DOHH2 (cell line): Measurements from ENCODE around the gene MYEF2.

Experiments
- EZH2phosphoT487 ChIP-seq: fragments of 200-600 bp; sonication (generic); IDR thresholded peaks from 2 replicates; pipeline ENCODE4 v1.6.1; 2017; ENCODE audit warnings: borderline replicate concordance, mild to moderate bottlenecking, antibody characterized with exemption, low read length, moderate library complexity, mixed read lengths
- TF ChIP-seq, protein P1 (sequence below): fragments of 200-600 bp; sonication (generic); IDR thresholded peaks from one replicate; pipeline ENCODE4 v1.5.1; 2014; ENCODE audit warnings: antibody characterized with exemption, mild to moderate bottlenecking, low read depth, low read length; ENCODE audit not compliant: poor library complexity, severe bottlenecking

DNA sequence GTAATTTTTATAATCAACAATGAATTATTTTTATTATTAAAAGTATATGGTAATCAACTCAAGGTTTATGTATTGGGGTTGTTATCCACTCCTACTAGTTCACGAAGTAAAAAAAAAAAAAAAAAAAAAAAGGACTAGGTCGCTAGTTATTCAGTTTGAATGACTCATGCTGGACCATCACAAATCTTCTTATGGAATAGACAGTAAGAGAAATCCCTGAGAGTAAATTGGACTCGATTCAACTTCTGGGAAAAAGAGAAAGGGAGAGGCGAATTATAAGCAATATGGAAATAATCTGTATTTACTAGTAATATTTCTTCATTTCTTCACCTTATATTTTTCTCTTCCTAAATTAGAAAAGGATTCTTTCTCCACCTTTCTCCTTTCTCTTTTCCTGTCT is 2.0 kb downstream of the MYEF2 start:
- TF ChIP-seq, protein P1, sequence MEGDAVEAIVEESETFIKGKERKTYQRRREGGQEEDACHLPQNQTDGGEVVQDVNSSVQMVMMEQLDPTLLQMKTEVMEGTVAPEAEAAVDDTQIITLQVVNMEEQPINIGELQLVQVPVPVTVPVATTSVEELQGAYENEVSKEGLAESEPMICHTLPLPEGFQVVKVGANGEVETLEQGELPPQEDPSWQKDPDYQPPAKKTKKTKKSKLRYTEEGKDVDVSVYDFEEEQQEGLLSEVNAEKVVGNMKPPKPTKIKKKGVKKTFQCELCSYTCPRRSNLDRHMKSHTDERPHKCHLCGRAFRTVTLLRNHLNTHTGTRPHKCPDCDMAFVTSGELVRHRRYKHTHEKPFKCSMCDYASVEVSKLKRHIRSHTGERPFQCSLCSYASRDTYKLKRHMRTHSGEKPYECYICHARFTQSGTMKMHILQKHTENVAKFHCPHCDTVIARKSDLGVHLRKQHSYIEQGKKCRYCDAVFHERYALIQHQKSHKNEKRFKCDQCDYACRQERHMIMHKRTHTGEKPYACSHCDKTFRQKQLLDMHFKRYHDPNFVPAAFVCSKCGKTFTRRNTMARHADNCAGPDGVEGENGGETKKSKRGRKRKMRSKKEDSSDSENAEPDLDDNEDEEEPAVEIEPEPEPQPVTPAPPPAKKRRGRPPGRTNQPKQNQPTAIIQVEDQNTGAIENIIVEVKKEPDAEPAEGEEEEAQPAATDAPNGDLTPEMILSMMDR: no peak
- TF ChIP-seq EZH2phosphoT487: no peak
